ENCODE results near the gene LRGUK. TPM values are rescaled to one million over a fixed set of nuclear protein-coding genes. Genes with fewer than 3 reads are reported as not detected.

The LRGUK gene
- total and polyA plus RNA-seq, 2 of the 8 experiments (the other 6 are each of a cell fraction or from before 2014, with no cell fraction given): 1.5 to 3.6 TPM

GRCh38 chr7:134248196-134248595 is 121.1 kb downstream of the LRGUK start:
- Histone ChIP-seq H2BK15ac (ENCODE audit: low read length) (no peak overlapping the region), H2AK5ac (ENCODE audit: low read depth, low read length) (no peak overlapping the region), H2BK20ac (ENCODE audit: low read length) (no peak overlapping the region), H3K79me2 (ENCODE audit: control insufficient read depth in 1 of 2, insufficient read depth in 2 of 2, low read length in 2 of 2) (no peaks in the 10 kb centered on the region), H3K4me2 (ENCODE audit: insufficient read depth in 1 of 2, low read depth in 2 of 2, low read length in 2 of 2) (no peak overlapping the region), H2BK120ac (replicated peaks; ENCODE audit: low read depth, low read length) (no peak overlapping the region), H3K23me2 (ENCODE audit: low read depth, low read length) (no peaks in the 10 kb centered on the region), H3K4me1 (replicated peaks in 1 of 4; ENCODE audit: control insufficient read depth in 3 of 4, insufficient read depth in 4 of 4, low read length in 3 of 4) (no peaks in the 10 kb centered on the region), H3K9me3 (ENCODE audit: insufficient read depth in 2 of 2, low read depth in 1 of 2, low read length in 1 of 2) (no peaks in the 10 kb centered on the region), H3K79me1 (ENCODE audit: low read depth, low read length) (no peaks in the 10 kb centered on the region), H3K27ac (ENCODE audit: low read depth, low read length) (no peak overlapping the region), H2BK5ac (ENCODE audit: low read depth, low read length) (no peak overlapping the region), H2BK12ac (ENCODE audit: low read depth, low read length) (no peak overlapping the region), H2AFZ (ENCODE audit: low read length) (no peak overlapping the region), H3K56ac (replicated peaks; ENCODE audit: insufficient read length, low read depth, low read length) (no peak overlapping the region), H3K23ac (ENCODE audit: insufficient read length) (no peak overlapping the region), H3K9ac (replicated peaks in 1 of 4; ENCODE audit: extremely low read depth in 1 of 4, low read depth in 3 of 4, low read length in 3 of 4) (no peak overlapping the region), H4K91ac (replicated peaks; ENCODE audit: insufficient read length, low read length) (no peak overlapping the region), H3K18ac (ENCODE audit: extremely low read depth, low read length) (no peak overlapping the region), H3K4ac (replicated peaks; ENCODE audit: insufficient read length, low read depth, low read length) (no peak overlapping the region), H3K14ac (ENCODE audit: insufficient read length) (no peak overlapping the region), H4K8ac (ENCODE audit: extremely low read depth, insufficient read depth, low read length) (no peak overlapping the region), H3K4me3 (ENCODE audit: extremely low read depth in 1 of 4, insufficient read depth in 2 of 4, low read depth in 3 of 4, low read length in 4 of 4) (no peak overlapping the region), H4K20me1 (replicated peaks in 1 of 2; ENCODE audit: control insufficient read depth in 1 of 2, insufficient read depth in 2 of 2, low read length in 2 of 2) (no peaks in the 10 kb centered on the region), H3K27me3 (replicated peaks in 1 of 4; ENCODE audit: control insufficient read depth in 3 of 4, extremely low read depth in 1 of 4, insufficient read depth in 3 of 4, low read length in 3 of 4) (no peaks in the 10 kb centered on the region), H3K36me3 (ENCODE audit: control insufficient read depth in 2 of 4, insufficient read depth in 4 of 4, low read length in 3 of 4) (no peaks in the 10 kb centered on the region), H4K5ac (ENCODE audit: insufficient read length, low read depth, low read length) (no peak overlapping the region)
- DNase-seq (ENCODE audit: low read depth in 1 of 2, low spot score in 2 of 2) (no peak), FAIRE-seq (no peak)
- ChIA-PET POLR2A (ENCODE audit: partially characterized antibody) (no interaction called here), CTCF (ENCODE audit: partially characterized antibody) (interaction anchor here (1.3 kb wide), 1 partner anchor 9 kb away, joined by 3 read pairs; no protein-coding TSS in a partner anchor)
- WGBS, 2 experiments (ENCODE audit: extremely low coverage in 1 of 2, insufficient coverage in 1 of 2, insufficient read length in 1 of 2, insufficient replicate concordance in 2 of 2, low coverage in 1 of 2, low lambda C conversion rate in 2 of 2, missing lambda C conversion rate in 1 of 2): 89% methylated on average over 3 of the region's 3 CpGs; no CpG with 5 or more reads in 1 of the 2 experiments
- TF ChIP-seq MAFK (IDR thresholded peaks at IDR 0.05; ENCODE audit: low read depth, low read length) (no peak), JUND (IDR thresholded peaks at IDR 0.05; ENCODE audit: low read length) (no peak), HDAC2 (IDR thresholded peaks at IDR 0.05; ENCODE audit: borderline replicate concordance in 1 of 2, low read depth in 2 of 2, low read length in 2 of 2) (no peak), USF2 (IDR thresholded peaks at IDR 0.05; ENCODE audit: low read length) (no peak), SIX5 (IDR thresholded peaks at IDR 0.05; ENCODE audit: low read depth, low read length) (no peak), KDM4A (IDR thresholded peaks at IDR 0.05; ENCODE audit: low read depth, low read length, severe bottlenecking) (no peak), RFX5 (IDR thresholded peaks at IDR 0.05; ENCODE audit: borderline replicate concordance, low read depth, low read length) (no peak), KDM5A (IDR thresholded peaks at IDR 0.05; ENCODE audit: low read length) (no peak), SUZ12 (IDR thresholded peaks at IDR 0.05; ENCODE audit: low read length) (no peak), EZH2 (IDR thresholded peaks at IDR 0.05; ENCODE audit: low read depth, low read length, severe bottlenecking) (no peak), CHD2 (IDR thresholded peaks at IDR 0.05; ENCODE audit: low read length) (no peak), YY1 (IDR thresholded peaks at IDR 0.05; ENCODE audit: low read depth, low read length) (no peak), RXRA (IDR thresholded peaks at IDR 0.05; ENCODE audit: insufficient read depth, low read depth, low read length) (no peak), RBBP5 (IDR thresholded peaks at IDR 0.05; ENCODE audit: borderline replicate concordance, low read depth, low read length) (no peak)
